GM12878 (cell line): ENCODE measurements around the gene DNAJA1. TPM values are rescaled to one million over a fixed set of nuclear protein-coding genes. Genes with fewer than 3 reads are reported as not detected.

Experiments
- ATAC-seq: fragments of 200-7000 bp; cut with Tn5 transposase; 3 replicates; pipeline ENCODE4 v1.9.1; 2020; ENCODE audit warnings: mild to moderate bottlenecking, moderate library complexity
- BruUV-seq: library from RNA; stranded (reverse); fragments of 400-500 nt; replicated peaks from 2 replicates; lab custom pipeline; 2021; lab: Mats Ljungman, UMichigan
- CTCF ChIA-PET: fragments of 300-600 bp; sonication (Branson Sonifier 250); formaldehyde crosslinking; extraction: SDS; loops from one replicate; lab custom pipeline; 2021; ENCODE audit warnings: inconsistent platforms; lab: Yijun Ruan, JAX
- POLR2A ChIA-PET: fragments of 350-600 bp; formaldehyde crosslinking; extraction: SDS; loops from one replicate; lab custom pipeline; 2021; ENCODE audit warnings: inconsistent platforms; lab: Charles Lee
- RAD21 ChIA-PET: fragments of 300-600 bp; sonication (Branson Sonifier 250); formaldehyde crosslinking; loops from one replicate; lab custom pipeline; 2023; ENCODE audit warnings: antibody characterized with exemption; ENCODE audit not compliant: unreplicated experiment; lab: Charles Lee
- SMC1A ChIA-PET: fragments of 300-600 bp; sonication (Branson Sonifier 250); formaldehyde crosslinking; loops from one replicate; lab custom pipeline; 2023; ENCODE audit not compliant: unreplicated experiment, uncharacterized antibody; lab: Charles Lee
- DNase-seq: peaks from one replicate; pipeline ENCODE4 v3.0.0-alpha.2; 2011; ENCODE audit warnings: low read depth, low spot score
- FAIRE-seq: peaks from 3 replicates; lab custom pipeline; 2011; peaks lifted over from hg19 to GRCh38; lab: Jason Lieb, UNC
- H2AFZ ChIP-seq: 2 replicates; pipeline ENCODE4 v1.6.0; 2011; ENCODE audit warnings: low read depth, low read length, control low read depth; ENCODE audit not compliant: control insufficient read depth
- H3K27ac ChIP-seq: 2 replicates; pipeline ENCODE4 v1.5.1; 2011; ENCODE audit warnings: control low read depth; ENCODE audit not compliant: control insufficient read depth, insufficient read depth
- H3K27me3 ChIP-seq, 2 experiments: replicated peaks in 1 of 2; 2 replicates each; pipeline versions ENCODE4 v1.6.0 to v1.6.1; 2011; ENCODE audit warnings: low read length in 1 of 2; ENCODE audit not compliant: control insufficient read depth in 2 of 2, insufficient read depth in 2 of 2
- H3K36me3 ChIP-seq, 2 experiments: 2 replicates each; pipeline ENCODE4 v1.5.1; 2011; ENCODE audit warnings: low read length in 1 of 2; ENCODE audit not compliant: control insufficient read depth in 2 of 2, insufficient read depth in 2 of 2
- H3K4me1 ChIP-seq: 2 replicates; pipeline ENCODE4 v1.6.1; 2011; ENCODE audit warnings: mild to moderate bottlenecking, low read length, moderate library complexity, mixed read lengths; ENCODE audit not compliant: control insufficient read depth, insufficient read depth
- H3K4me2 ChIP-seq: 2 replicates; pipeline ENCODE4 v1.6.0; 2011; ENCODE audit warnings: control low read depth; ENCODE audit not compliant: control insufficient read depth, insufficient read depth
- H3K4me3 ChIP-seq: fragments of 200-600 bp; sonication (generic); 2 replicates; pipeline ENCODE4 v1.5.1; 2016
- H3K79me2 ChIP-seq: 2 replicates; pipeline ENCODE4 v1.6.0; 2011; ENCODE audit warnings: low read length; ENCODE audit not compliant: control insufficient read depth, insufficient read depth
- H3K9ac ChIP-seq: 2 replicates; pipeline ENCODE4 v1.8.0; 2011; ENCODE audit warnings: low read length, control low read depth, mixed read lengths; ENCODE audit not compliant: control insufficient read depth, insufficient read depth
- H3K9me3 ChIP-seq: replicated peaks from 3 replicates; pipeline ENCODE4 v1.5.1; 2011; ENCODE audit warnings: mild to moderate bottlenecking, low read length; ENCODE audit not compliant: control insufficient read depth, insufficient read depth
- H4K20me1 ChIP-seq: 2 replicates; pipeline ENCODE4 v1.6.0; 2011; ENCODE audit not compliant: control insufficient read depth, insufficient read depth
- BRCA1 ChIP-seq: IDR thresholded peaks from 2 replicates; pipeline ENCODE4 v1.6.1; 2011; ENCODE audit warnings: low read depth, low read length, improper control_type of control experiment
- CBFB ChIP-seq: IDR thresholded peaks from 2 replicates; pipeline ENCODE4 v1.6.1; 2016; ENCODE audit warnings: antibody characterized with exemption, low read depth
- CEBPB ChIP-seq, 2 experiments: fragments of 150-350 bp in 1 of 2; IDR thresholded peaks; 2 replicates each; pipeline ENCODE4 v1.6.1; 2012 to 2014; ENCODE audit warnings: low read depth in 2 of 2, low read length in 2 of 2, borderline replicate concordance in 1 of 2, inconsistent platforms in 1 of 2
- ETV6 ChIP-seq, 2 experiments: fragments of 450-650 bp in 1 of 2; IDR thresholded peaks in 1 of 2; conservative IDR thresholded peaks in 1 of 2; 2 replicates each; pipeline ENCODE4 v1.6.1; 2014; ENCODE audit warnings: antibody characterized with exemption in 1 of 2, borderline replicate concordance in 1 of 2, low read depth in 1 of 2, mild to moderate bottlenecking in 1 of 2, moderate library complexity in 1 of 2
- HCFC1 ChIP-seq: fragments of 150-350 bp; IDR thresholded peaks from 2 replicates; pipeline ENCODE4 v1.6.1; 2014; ENCODE audit warnings: low read length
- HDAC2 ChIP-seq: fragments of 200-600 bp; sonication (generic); IDR thresholded peaks from 2 replicates; pipeline ENCODE4 v1.6.1; 2017
- IKZF1 ChIP-seq: fragments of 450-650 bp; conservative IDR thresholded peaks from 2 replicates; pipeline ENCODE4 v1.6.1; 2017; ENCODE audit warnings: antibody characterized with exemption, mild to moderate bottlenecking
- JUND ChIP-seq: IDR thresholded peaks from 2 replicates; pipeline ENCODE4 v1.6.1; 2012; ENCODE audit warnings: low read depth, mild to moderate bottlenecking, low read length, improper control_type of control experiment, moderate library complexity
- MTA3 ChIP-seq: IDR thresholded peaks from 2 replicates; pipeline ENCODE4 v1.6.1; 2012; ENCODE audit warnings: low read length, inconsistent platforms, borderline replicate concordance
- POLR2AphosphoS2 ChIP-seq: IDR thresholded peaks from 2 replicates; pipeline ENCODE4 v1.6.1; 2011; ENCODE audit warnings: low read depth, mild to moderate bottlenecking, low read length, improper control_type of control experiment, moderate library complexity
- RFX5 ChIP-seq: IDR thresholded peaks from 2 replicates; pipeline ENCODE4 v1.6.1; 2011; ENCODE audit warnings: low read depth, low read length, improper control_type of control experiment
- SREBF2 ChIP-seq: IDR thresholded peaks from 2 replicates; pipeline ENCODE4 v1.6.1; 2012; ENCODE audit warnings: mild to moderate bottlenecking, low read length
- SUZ12 ChIP-seq: fragments of 200-600 bp; sonication (generic); IDR thresholded peaks from one replicate; pipeline ENCODE4 v1.6.1; 2018; ENCODE audit warnings: antibody characterized with exemption, mild to moderate bottlenecking; ENCODE audit not compliant: unreplicated experiment
- USF2 ChIP-seq: IDR thresholded peaks from 2 replicates; pipeline ENCODE4 v1.6.1; 2011; ENCODE audit warnings: low read depth, low read length, improper control_type of control experiment, borderline replicate concordance
- WGBS: methylation state at CpG from one replicate; pipeline ENCODE4 v1.1.6; 2016; ENCODE audit warnings: low lambda C conversion rate; ENCODE audit not compliant: insufficient replicate concordance, insufficient coverage; ENCODE audit errors: missing lambda C conversion rate; 5-methylcytosine and 5-hydroxymethylcytosine counted together
- in situ Hi-C: fragments of 300-500 bp; cut with MboI; formaldehyde crosslinking; loops from 9 replicates; pipeline ENCODE4 v1.14.3; 2018; ENCODE audit warnings: mixed read lengths
- intact Hi-C: fragments of 100-400 bp; cut with micrococcal nuclease; formaldehyde crosslinking; loops from one replicate; pipeline ENCODE4 v1.14.2; 2022; ENCODE audit not compliant: unreplicated experiment
- polyA plus RNA-seq, 11 experiments: library from polyadenylated mRNA; depleted of rRNA in 4 of 11; unstranded in 6 of 11; stranded (reverse) in 5 of 11; fragments of >200 nt; fragmentation: Nextera tagmentation in 4 of 11; fragmentation: Illumina TruSeq in 1 of 11; extraction: Ambion mirVana in 4 of 11; extraction: Trizol in 1 of 11; gene quantifications; 1 replicate in 1 of 11; 2 replicates in 10 of 11; pipeline versions ENCODE4 v1.2.1 to v1.2.3, GENCODE V29; 2011 to 2016; ENCODE audit warnings: inconsistent platforms in 2 of 11, missing spikeins in 2 of 11, low read depth in 1 of 11
- total RNA-seq, 4 experiments: library from RNA; depleted of rRNA in 3 of 4; stranded (reverse); fragments of >200 nt in 3 of 4; fragmentation: Illumina TruSeq in 1 of 4; extraction: Trizol in 1 of 4; gene quantifications; 2 replicates each; pipeline versions ENCODE4 v1.2.1 to v1.2.3, GENCODE V29; 2013 to 2021
- TF ChIP-seq, protein P1 (sequence below): fragments of 150-350 bp; IDR thresholded peaks from 2 replicates; pipeline ENCODE4 v1.6.1; 2016; ENCODE audit warnings: low read depth, low read length

DNAJA1 gene
- total and polyA plus RNA-seq, 10 of the 15 experiments (the other 5 are each of a cell fraction or from before 2014, with no cell fraction given): 69.7 to 206 (median 146) TPM

- no peaks in the 10 kb centered on the region for H3K27me3 ChIP-seq
- intact Hi-C loops: no loop called here
- H3K36me3 ChIP-seq: peaks cover 8 to 23% of the 10 kb centered on the region in 2 experiments
- 98% methylated on average over 8 of the region's 8 CpGs for WGBS
- ChIA-PET SMC1A (no interaction called here), POLR2A (no interaction called here), CTCF (interaction anchor here (1.0 kb wide), 1 partner anchor 11 kb away, joined by 3 read pairs; no protein-coding TSS in a partner anchor), RAD21 (no interaction called here)
- H3K4me3 ChIP-seq: no peak overlapping the region
- in situ Hi-C loops: no loop called here
- FAIRE-seq (no peak), ATAC-seq (no peak), DNase-seq (no peak)
- peaks cover 4% of the 10 kb centered on the region for H3K79me2 ChIP-seq
- H3K27ac ChIP-seq: no peak overlapping the region
- no peaks in the 10 kb centered on the region for H3K9me3 ChIP-seq
- H3K4me2 ChIP-seq: no peak overlapping the region
- no peaks in the 10 kb centered on the region for H3K4me1 ChIP-seq
- BruUV-seq: no TSS peak
- H3K9ac ChIP-seq: no peak overlapping the region
- TF ChIP-seq CBFB (no peak), POLR2AphosphoS2 (no peak), JUND (no peak), BRCA1 (no peak), CEBPB (IDR thresholded peaks at IDR 0.05; ENCODE audit: borderline replicate concordance in 1 of 2, low read depth in 2 of 2, low read length in 2 of 2) (no peak), SREBF2 (no peak), USF2 (no peak), HCFC1 (no peak), ETV6 (conservative IDR thresholded peaks at IDR 0.05 in 1 of 2, IDR thresholded peaks at IDR 0.05 in 1 of 2; ENCODE audit: borderline replicate concordance in 1 of 2, low read depth in 1 of 2) (no peak), SUZ12 (no peak), IKZF1 (no peak), MTA3 (no peak), HDAC2 (no peak), RFX5 (no peak)
- TF ChIP-seq, protein P1, sequence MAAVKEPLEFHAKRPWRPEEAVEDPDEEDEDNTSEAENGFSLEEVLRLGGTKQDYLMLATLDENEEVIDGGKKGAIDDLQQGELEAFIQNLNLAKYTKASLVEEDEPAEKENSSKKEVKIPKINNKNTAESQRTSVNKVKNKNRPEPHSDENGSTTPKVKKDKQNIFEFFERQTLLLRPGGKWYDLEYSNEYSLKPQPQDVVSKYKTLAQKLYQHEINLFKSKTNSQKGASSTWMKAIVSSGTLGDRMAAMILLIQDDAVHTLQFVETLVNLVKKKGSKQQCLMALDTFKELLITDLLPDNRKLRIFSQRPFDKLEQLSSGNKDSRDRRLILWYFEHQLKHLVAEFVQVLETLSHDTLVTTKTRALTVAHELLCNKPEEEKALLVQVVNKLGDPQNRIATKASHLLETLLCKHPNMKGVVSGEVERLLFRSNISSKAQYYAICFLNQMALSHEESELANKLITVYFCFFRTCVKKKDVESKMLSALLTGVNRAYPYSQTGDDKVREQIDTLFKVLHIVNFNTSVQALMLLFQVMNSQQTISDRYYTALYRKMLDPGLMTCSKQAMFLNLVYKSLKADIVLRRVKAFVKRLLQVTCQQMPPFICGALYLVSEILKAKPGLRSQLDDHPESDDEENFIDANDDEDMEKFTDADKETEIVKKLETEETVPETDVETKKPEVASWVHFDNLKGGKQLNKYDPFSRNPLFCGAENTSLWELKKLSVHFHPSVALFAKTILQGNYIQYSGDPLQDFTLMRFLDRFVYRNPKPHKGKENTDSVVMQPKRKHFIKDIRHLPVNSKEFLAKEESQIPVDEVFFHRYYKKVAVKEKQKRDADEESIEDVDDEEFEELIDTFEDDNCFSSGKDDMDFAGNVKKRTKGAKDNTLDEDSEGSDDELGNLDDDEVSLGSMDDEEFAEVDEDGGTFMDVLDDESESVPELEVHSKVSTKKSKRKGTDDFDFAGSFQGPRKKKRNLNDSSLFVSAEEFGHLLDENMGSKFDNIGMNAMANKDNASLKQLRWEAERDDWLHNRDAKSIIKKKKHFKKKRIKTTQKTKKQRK: no peak
- no peaks in the 10 kb centered on the region; the same call in 1 of the 2 replicates for H4K20me1 ChIP-seq
- H2AFZ ChIP-seq: no peak overlapping the region
Observed at GRCh38 chr9:32989660-32990059, 35.4 kb upstream of the DNAJA1 start.
